KOPT-K1 (cell line): Measurements from ENCODE around the gene CNOT8.

Experiments
- H3K27ac ChIP-seq: fragments of 200-600 bp; sonication (generic); 2 replicates; pipeline ENCODE4 v1.5.1; 2016; ENCODE audit warnings: antibody characterized with exemption, mild to moderate bottlenecking, low read depth, low read length; ENCODE audit not compliant: poor library complexity, severe bottlenecking
- H3K36me3 ChIP-seq: fragments of 200-600 bp; sonication (generic); 2 replicates; pipeline ENCODE4 v1.5.1; 2017; ENCODE audit warnings: antibody characterized with exemption, mild to moderate bottlenecking, low read length, moderate library complexity; ENCODE audit not compliant: insufficient read depth
- H3K9me3 ChIP-seq: fragments of 200-600 bp; sonication (generic); 2 replicates; pipeline ENCODE4 v1.5.1; 2017; ENCODE audit warnings: antibody characterized with exemption, low read length, mild to moderate bottlenecking; ENCODE audit not compliant: insufficient read depth, poor library complexity, severe bottlenecking

The CNOT8 gene

DNA sequence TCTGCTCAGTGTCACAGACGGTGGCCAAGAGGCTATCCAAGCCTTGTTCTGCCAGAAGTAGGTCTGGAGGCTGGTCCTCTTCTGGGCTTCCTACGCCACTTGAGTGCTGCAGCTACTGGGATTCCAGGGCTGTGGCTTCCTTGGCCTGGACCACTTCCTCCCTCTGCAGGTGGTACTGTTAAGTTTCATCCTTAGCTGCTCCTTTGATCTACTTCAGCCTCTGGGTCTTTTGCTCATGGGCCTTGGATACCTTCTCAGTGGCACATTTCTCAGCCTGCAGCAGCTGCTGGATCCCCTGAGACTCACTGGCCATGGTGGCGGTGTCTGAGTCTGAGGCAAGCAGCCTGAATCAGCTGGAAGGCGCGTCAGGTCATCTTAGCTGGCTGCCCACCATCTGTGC is 10.3 kb downstream of the CNOT8 start:
- Histone ChIP-seq H3K27ac (no peak overlapping the region), H3K9me3 (no peaks in the 10 kb centered on the region), H3K36me3 (peaks cover 91% of the 10 kb centered on the region)

DNA sequence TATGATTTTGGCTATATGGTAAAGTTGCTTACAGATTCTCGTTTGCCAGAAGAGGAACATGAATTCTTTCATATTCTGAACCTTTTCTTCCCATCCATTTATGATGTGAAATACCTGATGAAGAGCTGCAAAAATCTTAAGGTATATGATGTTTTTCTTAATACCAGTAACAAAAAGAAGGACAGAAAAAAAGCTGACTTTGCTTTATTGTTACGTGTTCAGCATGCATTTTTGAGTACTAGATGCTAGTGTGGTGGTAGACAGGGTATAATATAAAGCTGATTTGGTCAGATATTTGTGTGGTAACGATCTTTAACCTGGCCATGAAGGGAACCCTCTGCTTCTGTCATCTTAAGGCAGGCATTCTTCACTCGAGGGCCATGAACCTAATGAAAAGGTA is 13.3 kb downstream of the CNOT8 start:
- no peak overlapping the region for H3K27ac ChIP-seq
- H3K9me3 ChIP-seq: no peaks in the 10 kb centered on the region
- peaks cover 91% of the 10 kb centered on the region for H3K36me3 ChIP-seq

DNA sequence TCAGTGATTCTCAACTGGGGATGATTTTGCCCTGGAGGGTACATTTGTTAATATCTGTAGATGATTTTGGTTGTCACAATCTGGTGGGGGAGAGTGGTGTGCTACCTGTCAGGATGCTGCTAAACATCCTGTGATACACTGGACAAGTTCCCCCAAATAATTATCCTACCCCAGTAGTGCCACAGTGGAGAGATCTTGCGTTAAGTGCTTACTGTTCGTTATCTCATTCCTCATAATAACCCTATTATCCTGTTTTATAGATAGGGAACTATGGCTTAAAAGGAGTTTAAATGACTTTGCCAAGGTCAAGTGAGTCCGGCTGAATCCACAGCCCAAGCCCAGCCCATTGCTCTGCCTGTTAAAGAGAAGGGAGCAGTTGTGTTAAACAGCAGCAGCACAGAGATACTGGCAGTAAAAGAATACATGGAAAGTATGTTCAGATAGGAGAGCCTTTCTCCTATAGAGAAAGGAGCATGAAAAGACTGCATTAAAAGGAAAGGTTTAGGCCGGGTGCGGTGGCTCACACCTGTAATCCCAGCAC is 15.4 kb downstream of the CNOT8 start:
- no peak overlapping the region for H3K27ac ChIP-seq
- peaks cover 97% of the 10 kb centered on the region for H3K36me3 ChIP-seq
- peaks cover 12% of the 10 kb centered on the region for H3K9me3 ChIP-seq

DNA sequence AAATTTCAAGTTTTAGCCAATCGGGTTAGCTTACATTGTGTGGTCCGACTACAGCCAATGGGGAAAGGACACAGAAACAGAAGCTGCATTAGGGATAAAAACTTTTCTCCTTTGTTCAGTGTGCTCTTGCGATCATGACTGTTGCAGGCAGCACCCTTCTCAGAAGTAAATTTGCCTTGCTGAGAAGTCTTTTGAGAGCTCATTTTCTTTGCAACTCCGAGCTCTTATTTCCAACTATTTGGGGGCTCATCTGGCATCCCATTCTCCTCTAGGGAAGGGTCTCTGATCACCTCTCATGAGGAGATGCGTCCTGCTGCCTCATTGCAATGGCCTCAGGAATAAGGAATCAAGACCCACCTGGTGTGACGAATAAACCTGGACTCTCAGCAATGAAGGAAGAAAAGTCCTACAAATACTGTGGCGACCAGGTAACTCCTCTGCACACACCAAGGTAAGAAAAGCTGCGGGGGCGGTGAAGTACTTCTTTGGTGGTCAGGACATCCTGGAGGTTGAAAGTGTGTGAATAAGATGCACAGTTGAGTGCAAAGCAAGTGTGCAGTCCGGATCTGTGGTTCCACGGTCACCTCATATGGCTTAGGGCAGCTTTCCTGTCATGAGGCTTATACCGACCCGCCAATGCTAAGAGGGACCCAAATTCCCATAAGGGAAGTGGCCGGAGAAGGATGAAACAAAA is 20.4 kb downstream of the CNOT8 start:
- H3K36me3 ChIP-seq: peaks cover 66% of the 10 kb centered on the region
- peaks cover 18% of the 10 kb centered on the region for H3K9me3 ChIP-seq
- H3K27ac ChIP-seq: no peak overlapping the region

DNA sequence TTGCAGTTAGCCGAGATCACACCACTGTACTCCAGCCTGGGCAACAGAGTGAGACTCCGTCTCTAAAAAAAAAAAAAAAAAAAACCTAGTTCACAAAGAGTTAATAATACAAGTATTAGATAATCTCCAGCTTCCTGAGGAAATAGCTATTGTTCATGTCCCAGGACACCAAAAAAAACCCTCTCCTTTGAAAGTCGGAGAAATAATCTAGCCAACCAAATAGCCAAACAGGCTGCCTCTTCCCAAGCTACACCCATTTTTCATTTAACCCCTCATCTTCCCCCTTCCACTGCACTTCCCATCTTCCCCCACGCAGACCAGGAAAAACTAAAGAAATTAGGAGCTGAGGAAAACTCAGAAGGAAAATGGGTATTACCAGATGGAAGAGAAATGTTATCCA is 23.6 kb downstream of the CNOT8 start:
- peaks cover 39% of the 10 kb centered on the region for H3K9me3 ChIP-seq
- H3K27ac ChIP-seq: no peak overlapping the region
- H3K36me3 ChIP-seq: peaks cover 63% of the 10 kb centered on the region

DNA sequence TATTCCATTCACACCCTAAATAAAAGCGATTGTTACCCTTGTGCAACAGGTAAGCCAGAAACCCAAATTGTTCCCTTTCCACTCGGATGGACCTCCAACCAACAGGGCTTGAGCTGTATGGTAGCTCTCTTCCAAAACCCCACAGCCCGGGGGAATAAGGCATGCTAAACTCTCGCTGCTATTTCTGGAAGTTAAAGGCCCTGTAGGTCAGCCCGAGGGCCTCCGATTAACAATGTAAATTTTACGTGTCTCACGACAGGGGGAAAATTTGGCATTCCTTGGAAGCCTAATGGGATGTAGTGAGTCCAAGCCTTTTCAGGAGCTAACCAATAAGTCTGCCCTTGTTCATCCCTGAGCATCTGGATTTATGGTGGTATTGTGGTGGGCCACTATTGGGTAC is 26.0 kb downstream of the CNOT8 start:
- Histone ChIP-seq H3K9me3 (peaks cover 23% of the 10 kb centered on the region), H3K36me3 (peaks cover 63% of the 10 kb centered on the region), H3K27ac (no peak overlapping the region)

DNA sequence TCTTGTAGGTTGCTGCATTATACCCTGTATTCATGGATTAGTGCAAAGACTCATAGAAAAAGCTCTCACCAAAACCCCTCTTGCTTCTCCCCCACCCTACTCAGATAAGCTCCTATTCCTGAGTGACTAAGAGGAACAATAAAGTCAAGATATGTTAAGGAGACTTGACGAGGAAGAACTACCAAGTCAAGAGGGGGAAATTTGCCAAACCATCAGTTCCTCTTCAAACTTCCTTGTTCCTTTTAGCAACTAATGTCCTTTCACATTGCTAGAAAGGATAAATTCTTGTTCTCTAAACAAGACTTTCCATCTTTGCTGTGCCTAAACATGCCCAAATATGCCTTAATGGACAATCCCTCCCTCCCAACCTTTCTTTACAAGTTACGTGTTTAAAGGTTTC is 27.0 kb downstream of the CNOT8 start:
- Histone ChIP-seq H3K27ac (no peak overlapping the region), H3K36me3 (peaks cover 68% of the 10 kb centered on the region), H3K9me3 (peaks cover 23% of the 10 kb centered on the region)

DNA sequence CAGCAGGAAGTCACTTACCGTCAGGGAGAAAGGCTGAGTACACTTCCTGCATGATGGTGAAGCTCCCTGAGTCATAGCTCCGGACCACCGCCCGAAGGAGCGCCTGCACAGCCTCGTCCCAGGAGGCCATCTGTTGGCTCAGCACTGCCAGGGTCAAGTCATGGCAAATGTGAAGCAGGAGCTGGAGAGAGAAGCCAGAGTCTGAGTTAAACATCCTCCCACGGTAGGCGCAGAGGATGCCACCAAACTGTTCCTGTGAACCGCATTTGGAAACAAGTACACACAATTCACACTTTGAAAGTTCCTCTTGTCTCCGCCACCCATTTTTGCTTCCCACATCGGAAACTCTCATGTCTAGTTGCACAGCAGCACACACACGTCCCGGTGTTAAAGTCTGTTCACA is 33.9 kb downstream of the CNOT8 start:
- no peaks in the 10 kb centered on the region for H3K9me3 ChIP-seq
- peaks cover 98% of the 10 kb centered on the region for H3K36me3 ChIP-seq
- no peak overlapping the region for H3K27ac ChIP-seq

DNA sequence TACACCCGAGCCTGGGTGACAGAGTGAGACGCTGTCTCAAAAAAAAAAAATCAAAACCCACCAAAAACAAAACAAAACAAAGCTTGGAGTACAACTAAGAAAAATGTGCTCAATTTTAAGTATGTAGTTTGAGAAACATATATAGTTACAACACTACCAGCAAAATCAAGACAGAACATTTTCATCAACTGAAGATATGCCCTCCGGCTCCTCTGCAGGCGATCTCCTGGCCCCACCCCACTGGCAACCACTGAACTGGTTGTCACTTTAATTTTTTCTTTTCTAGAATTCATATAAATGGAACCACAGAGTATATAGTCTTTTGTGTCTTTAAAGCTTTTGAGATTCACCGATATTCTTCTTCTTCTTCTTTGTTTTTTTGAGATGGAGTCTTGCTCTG is 35.0 kb downstream of the CNOT8 start:
- Histone ChIP-seq H3K9me3 (no peaks in the 10 kb centered on the region), H3K36me3 (peaks cover 98% of the 10 kb centered on the region), H3K27ac (no peak overlapping the region)

DNA sequence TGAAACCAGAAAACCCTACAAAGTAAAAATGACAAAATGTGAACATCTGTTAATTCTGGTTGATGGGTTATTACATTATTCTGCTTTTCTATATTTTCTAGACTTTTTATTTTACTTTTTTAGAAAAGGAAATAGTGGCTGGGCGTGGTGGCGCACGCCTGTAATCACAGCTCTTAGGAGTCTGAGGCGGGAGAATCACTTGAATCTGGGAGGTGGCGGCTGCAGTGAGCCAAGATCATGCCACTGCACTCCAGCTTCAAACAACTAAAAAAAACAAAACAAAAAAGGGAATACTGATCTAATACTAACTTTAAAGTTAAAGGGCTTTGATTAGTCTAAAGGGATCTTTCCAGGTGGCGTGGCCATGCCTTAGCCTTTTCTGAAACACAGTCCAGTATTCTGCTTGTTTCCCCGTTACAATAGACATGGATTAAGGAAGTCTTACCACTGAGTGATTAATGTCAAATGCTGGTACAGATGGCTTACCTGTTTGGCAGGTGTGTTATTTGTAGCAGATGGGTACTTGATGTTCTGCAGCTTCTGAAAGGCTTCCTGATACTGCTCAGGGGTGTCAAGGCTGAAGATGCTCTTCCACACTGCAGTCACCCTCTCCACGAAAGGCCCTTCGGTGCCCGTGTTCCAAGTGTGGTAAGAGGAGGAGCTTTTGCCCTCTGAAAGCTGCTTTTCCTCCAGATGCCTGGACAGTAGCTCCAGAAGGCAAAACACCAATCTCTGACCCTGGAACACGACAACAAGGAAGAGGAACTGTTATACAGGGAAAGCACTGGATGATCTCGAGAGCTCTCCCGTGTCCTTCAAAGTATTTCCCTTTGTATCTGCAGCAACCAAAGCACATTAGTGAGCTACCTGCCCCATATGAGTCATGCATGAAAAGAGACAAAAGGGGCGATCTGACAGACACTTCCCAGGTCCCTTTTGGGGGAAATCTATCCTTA is 37.5 kb downstream of the CNOT8 start:
- peaks cover 98% of the 10 kb centered on the region for H3K36me3 ChIP-seq
- no peaks in the 10 kb centered on the region for H3K9me3 ChIP-seq
- no peak overlapping the region for H3K27ac ChIP-seq

DNA sequence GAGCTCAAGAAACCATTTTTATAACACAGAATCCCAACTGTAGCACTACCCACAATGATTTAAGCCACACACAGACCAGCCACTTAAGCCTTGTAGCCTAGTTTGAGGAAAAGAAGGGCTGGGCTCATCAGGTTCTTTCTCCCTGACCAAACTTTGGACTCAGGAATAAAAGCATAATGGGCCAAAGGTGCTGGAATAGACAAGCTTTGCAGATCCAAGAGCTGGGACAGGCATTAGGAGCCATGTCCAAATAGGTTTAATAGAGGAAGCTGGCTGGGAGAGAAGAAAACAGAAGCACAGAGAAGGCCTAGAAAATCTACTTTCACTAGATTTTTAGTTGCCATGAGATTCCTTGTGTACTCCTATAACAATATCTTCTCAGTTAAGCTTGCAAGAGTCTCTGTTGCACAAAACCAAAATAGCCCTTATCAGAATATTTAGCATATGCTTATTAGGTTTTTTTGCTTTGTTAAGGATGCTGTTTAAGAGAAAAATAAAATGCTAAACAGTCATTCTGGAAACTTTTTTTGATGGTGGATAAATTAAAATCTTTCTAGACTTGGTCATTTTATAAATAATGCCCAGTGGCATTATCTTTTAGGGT is 38.2 kb downstream of the CNOT8 start:
- H3K9me3 ChIP-seq: no peaks in the 10 kb centered on the region
- H3K27ac ChIP-seq: no peak overlapping the region
- peaks cover 98% of the 10 kb centered on the region for H3K36me3 ChIP-seq

DNA sequence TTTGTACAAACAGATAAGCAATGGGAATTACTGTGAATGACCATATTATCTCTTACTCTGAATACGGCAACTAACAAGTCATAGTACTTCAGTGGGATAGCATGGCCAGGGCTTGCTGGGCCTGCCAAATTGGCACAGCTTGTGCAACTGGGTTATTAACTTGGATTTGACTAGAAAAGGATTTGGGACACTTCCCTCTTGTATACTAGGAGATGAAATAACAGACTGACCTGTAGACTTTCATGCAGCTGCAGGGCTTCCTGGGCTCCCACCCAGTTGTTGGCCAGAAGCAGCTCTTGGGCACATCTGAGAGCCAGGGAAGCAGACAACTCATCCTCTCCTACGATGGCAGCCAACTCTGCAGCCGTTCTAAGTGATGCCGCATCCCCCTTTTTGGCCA is 39.8 kb downstream of the CNOT8 start:
- H3K36me3 ChIP-seq: peaks cover 98% of the 10 kb centered on the region
- no peak overlapping the region for H3K27ac ChIP-seq
- no peaks in the 10 kb centered on the region for H3K9me3 ChIP-seq

DNA sequence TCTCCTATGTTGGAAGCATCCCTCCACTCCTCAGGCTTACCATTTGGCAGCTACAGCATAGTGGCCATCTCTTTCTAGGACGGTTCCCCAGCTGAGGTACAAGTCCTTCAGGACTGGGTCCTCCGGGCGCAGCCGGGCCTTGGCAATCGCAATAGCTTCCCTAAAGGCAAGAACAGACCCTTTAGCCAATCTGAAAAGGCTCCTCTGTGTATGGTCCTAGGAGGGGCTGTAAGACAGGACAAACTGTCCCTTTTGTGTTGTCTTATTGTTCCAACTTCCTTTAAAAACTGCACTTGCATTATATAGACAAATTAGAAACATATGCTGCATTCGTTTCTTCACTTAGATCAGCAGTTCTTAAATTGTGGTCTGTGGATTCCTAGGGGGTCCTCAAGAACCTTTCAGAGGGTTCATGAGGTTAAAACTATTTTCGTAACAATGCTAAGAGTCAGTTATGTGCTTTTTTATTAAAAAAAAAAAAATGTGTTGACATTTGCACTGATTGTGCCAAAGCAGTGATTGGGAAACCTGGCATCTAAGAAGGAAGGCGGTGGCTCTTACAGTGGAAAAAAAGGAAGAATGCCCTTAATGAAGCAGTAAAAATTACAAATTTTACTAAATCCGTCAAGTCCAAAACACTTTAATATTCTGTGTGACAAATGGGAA is 40.9 kb downstream of the CNOT8 start:
- Histone ChIP-seq H3K27ac (no peak overlapping the region), H3K36me3 (peaks cover 97% of the 10 kb centered on the region), H3K9me3 (no peaks in the 10 kb centered on the region)

DNA sequence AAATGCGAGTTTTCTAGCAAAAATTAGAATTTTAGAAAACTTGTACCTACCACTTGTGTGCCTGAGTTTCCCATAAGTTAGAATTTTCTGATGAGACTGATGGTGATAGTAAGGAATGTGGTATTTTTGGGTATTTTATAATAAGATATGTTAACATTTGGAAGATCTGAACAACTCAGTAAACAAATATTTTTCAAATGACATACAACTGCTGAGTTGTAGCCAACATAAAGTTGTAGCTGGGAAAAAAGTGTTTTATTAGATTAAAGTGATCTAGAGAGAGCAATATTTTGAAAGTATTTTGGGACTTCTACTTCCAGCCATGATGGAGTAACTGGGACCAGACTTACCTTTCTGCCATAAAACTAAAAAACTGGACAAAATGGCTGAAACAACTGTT is 41.6 kb downstream of the CNOT8 start:
- Histone ChIP-seq H3K27ac (no peak overlapping the region), H3K36me3 (peaks cover 98% of the 10 kb centered on the region), H3K9me3 (no peaks in the 10 kb centered on the region)

DNA sequence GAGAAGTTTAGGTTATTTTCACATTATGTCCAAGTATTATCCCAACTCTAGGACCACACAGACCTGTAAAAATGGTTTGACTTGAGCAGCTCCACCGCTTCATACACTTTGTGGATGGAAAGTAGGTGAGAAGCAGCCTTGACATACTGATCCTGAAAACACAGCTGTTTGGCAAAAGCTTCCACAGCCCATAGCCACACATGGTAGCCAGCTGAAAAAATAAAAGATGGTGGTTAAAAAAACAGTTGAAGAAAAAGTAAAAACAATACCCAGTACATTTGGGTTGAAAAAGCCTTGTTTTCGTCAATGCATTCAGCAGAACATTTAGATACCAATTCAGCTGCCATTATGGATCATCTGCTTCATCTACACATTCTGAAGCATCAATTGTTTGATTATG is 42.8 kb downstream of the CNOT8 start:
- Histone ChIP-seq H3K36me3 (peaks cover 98% of the 10 kb centered on the region), H3K9me3 (no peaks in the 10 kb centered on the region), H3K27ac (no peak overlapping the region)
